Umbilical cord (tissue), 2 donors: Measurements from ENCODE around the gene PRKAG2. TPM values are rescaled to one million over a fixed set of nuclear protein-coding genes. Genes with fewer than 3 reads are reported as not detected.
"Not testable (repeated sequence)": the region's sequence is repeated elsewhere in the genome, so short reads cannot be mapped to it uniquely, and the experiment has no call there.

ENCODE experiments used
- DNase-seq: peaks from one replicate; pipeline ENCODE4 v3.0.0-alpha.2; 2015; ENCODE audit warnings: low spot score
- total RNA-seq: library from RNA; depleted of rRNA; stranded (reverse); fragments of >200 nt; gene quantifications from one replicate; pipeline ENCODE4 v1.2.3, GENCODE V29; 2014; ENCODE audit warnings: low replicate concordance; ENCODE audit not compliant: insufficient read depth

The PRKAG2 gene
- total RNA-seq, 1 donor from 2014 or later = 71.7 TPM

DNA sequence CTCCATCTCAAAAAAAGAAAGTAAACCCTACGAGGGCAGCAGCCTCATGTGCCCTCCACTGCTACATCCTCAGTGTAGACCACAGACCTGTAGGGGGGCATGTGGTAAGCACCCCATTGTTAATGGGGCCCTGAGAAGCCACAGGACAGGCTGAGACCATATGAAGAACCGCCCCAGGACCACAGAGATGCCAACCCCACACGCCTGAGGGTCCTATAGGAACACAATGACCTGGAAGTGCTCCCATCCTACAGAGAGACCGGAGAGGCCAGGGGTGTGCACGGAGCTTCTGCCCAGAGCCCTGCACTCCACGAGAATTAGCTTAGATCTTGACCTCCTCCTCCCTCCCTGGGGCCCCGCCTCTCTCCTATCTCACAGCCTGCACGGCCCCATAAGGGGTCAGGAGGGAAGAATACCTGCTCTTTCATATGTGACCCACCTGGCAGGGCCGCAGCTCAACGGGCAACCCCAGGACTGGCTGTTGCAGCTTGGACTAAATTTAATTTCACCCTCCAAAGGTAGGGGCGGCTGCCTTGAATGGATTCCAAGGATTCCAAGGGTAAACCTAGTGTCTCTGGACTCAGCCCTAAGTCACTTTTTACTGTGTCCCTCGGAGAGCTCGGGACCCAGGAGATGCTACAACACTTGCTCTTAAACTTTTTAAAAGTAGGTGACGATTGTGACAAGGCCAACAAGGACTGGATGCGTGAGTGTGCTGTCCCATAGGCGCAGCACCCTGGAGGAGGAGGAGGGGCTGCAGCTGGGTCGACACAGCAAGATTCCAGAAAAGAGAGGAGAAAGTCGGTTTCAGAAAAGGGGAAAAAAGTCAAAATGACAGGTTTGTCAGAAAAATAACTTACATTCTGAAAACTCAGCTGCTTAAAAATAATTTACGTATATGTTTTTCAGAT is 24.2 kb downstream of the PRKAG2 start:
- DNase-seq = no peak

- DNase-seq = no peak
These were observed 25.1 kb downstream of the PRKAG2 start for GRCh38 chr7:151851782-151852181.

- DNase-seq = peak; percentile 17
These were observed 25.7 kb downstream of the PRKAG2 start for GRCh38 chr7:151851145-151851751.

GRCh38 chr7:151850491-151851124 is 26.3 kb downstream of the PRKAG2 start:
- DNase-seq = no peak

GRCh38 chr7:151849879-151850260 is 27.0 kb downstream of the PRKAG2 start:
- no peak for DNase-seq

GRCh38 chr7:151849008-151849878 is 27.7 kb downstream of the PRKAG2 start:
- no peak for DNase-seq

DNA sequence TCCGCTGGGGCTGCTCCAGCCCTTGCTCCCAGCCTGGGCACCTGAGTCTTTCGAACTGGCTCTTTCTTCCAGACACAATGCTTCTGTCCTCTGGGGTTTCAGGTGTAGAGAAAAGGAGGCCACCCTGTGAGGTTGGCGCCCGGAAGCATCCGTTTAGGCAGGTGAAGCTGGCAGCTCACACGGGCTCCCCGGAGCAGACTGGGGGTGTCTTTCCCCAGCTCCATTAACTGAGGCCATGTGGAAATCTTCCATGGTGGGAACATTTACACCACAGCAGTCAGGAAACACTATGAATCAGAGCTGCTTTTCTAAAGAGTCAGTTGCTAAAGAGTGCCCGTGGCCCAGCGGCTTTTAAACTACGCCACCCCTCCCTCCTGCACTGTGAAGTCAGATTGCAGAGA is 29.2 kb downstream of the PRKAG2 start:
- no peak for DNase-seq

DNA sequence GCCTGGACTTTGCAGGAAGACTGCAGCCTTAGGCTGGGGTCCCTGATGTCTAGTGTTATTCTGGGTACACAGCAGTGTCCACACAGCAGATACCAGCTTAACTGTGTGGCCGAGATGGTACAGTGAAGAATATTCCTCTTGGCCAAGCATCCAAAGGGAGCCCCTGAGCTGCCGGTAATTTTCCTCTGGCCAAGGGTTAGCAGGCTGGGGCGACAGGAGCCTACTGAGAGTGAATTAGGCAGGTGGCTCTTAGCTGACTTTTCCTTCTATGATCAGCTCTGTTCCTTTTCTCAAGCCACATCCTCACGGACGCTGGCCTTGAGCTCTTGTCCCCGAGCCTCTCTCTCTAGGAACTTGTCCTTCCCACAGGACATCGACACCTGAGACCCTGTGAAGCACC is 29.8 kb downstream of the PRKAG2 start:
- no peak for DNase-seq

- no peak for DNase-seq
These were observed 31.3 kb downstream of the PRKAG2 start for GRCh38 chr7:151845412-151846205.

GRCh38 chr7:151844825-151845200 is 32.1 kb downstream of the PRKAG2 start:
- DNase-seq = no peak

DNA sequence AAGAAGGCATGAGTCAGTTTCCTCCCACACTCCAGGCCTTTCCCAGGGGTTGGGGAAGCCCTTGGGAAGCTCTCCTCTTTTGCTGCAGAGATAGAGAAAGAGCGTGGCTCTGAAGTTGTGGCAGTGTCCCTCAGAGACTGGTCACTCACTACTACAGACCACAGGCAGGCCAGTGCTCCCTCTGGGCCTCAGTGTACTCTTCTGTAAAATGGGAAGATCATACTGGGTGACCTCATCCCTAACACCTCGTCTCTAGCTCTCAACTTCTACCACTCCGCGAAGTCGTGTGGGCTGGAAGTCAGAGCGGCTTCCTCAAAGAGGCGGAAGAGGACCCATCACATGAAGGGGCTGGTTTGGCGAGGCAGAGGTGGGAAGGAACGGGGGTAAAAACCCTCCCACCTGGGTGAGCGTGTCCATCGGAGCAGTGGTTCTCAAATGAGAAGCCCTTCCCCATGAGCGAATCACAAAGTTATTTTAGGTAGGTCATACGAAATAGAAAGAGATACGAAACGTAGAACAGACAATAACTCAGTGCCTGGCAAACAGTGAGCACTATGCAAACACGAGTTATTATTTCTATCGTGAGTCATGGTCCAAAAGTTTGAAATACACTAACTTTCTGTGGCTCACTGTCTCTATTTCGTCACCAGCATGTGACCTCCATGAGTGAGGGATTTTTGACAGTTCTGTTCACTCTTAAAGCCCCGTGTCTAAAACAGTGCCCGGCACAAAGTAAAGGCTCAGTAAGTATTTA is 32.7 kb downstream of the PRKAG2 start:
- no peak for DNase-seq

GRCh38 chr7:151843181-151843580 is 33.7 kb downstream of the PRKAG2 start:
- DNase-seq = no peak

DNA sequence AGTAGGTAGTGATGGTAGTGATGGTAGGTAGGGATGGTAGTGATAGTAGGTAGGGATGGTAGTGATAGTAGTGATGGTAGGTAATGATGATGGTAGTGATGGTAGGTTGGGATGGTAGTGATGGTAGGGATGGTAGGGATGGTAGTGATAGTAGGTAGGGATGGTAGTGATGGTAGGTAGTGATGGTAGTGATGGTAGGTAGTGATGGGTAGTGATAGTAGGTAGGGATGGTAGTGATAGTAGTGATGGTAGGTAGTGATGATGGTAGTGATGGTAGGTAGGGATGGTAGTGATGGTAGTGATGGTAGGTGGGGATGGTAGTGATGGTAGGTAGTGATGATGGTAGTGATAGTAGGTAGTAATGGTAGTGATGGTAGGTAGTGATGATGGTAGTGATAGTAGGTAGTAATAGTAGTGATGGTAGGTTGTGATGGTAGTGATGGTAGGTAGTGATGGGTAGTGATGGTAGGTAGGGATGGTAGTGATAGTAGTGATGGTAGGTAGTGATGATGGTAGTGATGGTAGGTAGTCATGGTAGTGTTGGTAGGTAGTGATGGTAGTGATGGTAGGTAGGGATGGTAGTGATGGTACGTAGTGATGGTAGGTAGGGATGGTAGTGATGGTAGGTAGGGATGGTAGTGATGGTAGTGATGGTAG is 35.4 kb downstream of the PRKAG2 start:
- DNase-seq = not testable (repeated sequence)

DNA sequence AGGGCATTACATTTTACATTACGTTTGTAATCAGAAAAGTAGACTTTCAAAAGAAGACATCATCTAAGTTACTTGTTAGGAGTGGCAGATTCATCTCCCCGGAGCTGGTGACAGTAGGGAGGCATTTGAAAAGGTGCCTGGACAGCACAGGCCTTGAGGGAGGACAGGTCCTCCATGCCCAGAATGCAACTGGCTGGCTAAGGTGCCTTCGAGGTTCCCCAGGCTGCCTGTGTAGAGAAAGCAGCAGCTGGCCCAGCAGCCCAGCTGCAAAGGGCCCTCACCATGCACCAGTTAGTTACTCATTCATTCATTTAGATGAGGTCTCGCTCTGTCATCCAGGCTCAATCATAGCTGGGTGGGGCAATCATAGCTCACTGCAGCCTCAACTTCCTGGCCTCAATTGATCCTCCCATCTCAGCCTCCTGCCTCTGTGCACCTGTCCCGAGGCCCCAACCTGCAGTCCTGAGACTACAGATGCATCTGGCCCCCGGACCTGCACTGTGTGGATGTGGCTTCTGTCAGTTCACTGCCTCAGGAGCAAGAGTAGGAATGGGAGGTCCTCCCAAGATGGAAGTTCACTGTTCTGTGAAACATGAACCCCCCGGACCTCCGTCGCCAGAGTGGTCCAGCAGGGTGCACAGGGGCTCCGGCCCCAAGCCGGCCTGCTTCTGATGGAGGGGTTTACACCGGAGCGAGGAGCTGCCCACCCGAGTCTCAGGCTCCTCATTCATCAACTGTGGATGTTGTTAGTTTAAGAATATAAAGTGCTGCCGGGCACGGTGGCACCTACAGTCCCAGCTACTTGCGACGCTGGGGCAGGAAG is 36.6 kb downstream of the PRKAG2 start:
- DNase-seq = no peak

- DNase-seq = no peak
These were observed 37.4 kb downstream of the PRKAG2 start for GRCh38 chr7:151839451-151839921.

DNA sequence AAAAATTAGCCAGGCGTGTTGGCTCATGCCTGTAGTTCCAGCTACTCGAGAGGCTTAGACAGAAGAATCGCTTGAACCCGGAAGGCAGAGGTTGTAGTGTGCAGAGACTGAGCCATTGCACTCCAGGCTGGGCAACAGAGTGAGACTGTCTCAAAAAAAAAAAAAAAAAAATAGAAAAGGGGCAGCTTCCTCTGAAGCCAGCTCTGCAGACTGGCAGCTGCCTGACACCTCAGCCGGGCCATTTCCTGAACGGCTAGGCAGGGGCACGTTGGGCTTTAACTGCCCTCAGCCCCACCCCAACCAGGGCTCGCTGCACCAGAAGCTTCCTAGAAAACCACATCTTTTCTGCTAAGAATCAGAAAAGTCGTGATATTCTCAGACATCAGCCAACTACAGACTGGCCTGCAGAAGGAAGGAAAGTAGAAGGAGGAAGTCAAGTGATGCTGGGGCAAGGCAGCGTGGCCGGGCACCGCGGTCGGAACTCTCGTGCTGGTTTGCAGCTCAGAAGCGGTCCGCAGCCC is 38.0 kb downstream of the PRKAG2 start:
- DNase-seq = peak; percentile 38

- DNase-seq = no peak
These were observed 38.8 kb downstream of the PRKAG2 start for GRCh38 chr7:151838072-151838471.
